NCI-H774 (cell line): ENCODE results near the gene ADD1.
A peak's percentile ranks its signal among the peaks of the same experiment; 100 is the strongest.

ENCODE experiments used
- DNase-seq: peaks from one replicate; lab custom pipeline; 2025; lab: John Stamatoyannopoulos, UW

Gene ADD1, protein sequence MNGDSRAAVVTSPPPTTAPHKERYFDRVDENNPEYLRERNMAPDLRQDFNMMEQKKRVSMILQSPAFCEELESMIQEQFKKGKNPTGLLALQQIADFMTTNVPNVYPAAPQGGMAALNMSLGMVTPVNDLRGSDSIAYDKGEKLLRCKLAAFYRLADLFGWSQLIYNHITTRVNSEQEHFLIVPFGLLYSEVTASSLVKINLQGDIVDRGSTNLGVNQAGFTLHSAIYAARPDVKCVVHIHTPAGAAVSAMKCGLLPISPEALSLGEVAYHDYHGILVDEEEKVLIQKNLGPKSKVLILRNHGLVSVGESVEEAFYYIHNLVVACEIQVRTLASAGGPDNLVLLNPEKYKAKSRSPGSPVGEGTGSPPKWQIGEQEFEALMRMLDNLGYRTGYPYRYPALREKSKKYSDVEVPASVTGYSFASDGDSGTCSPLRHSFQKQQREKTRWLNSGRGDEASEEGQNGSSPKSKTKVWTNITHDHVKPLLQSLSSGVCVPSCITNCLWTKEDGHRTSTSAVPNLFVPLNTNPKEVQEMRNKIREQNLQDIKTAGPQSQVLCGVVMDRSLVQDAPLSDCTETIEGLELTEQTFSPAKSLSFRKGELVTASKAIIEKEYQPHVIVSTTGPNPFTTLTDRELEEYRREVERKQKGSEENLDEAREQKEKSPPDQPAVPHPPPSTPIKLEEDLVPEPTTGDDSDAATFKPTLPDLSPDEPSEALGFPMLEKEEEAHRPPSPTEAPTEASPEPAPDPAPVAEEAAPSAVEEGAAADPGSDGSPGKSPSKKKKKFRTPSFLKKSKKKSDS

DNA sequence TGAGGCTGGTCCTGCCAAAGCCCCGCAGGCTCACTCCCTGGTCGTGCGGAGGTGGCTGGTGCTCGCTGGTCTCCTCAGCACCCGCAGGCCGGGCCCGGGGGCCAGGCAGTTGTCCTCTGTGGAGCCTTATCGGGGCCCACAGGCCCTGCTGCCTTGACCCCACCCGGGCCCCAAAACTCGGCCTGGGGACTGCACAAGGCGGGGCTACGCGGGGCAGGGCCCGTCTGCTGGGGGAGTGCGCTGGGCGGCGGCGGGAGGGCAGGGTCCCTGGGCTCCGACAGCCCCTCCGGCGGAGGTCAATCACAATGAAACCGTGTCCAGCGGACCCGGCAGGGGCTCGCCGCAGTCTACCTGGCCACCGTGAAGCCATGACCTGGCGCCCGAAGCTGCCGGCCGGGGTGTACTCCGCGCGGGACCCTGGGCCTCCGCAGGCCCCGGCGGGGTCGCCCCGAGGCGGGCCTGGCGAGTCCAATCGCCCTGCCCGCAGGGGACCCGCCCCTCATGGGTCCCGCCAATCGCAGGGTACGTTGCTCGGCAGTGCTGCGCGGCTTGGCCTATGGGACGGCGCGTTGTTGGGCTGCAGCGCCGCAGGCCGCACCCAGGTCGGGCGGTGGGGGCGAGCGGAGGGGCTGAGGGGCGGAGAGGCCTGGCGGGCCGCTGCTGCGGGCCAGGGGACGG is at the start of gene ADD1:
Gene ADD1, plus strand, starts transcription at position 582 of the 678 bp plus-strand sequence. CDS start 32,072 bp downstream, outside the sequence.
- peak; percentile 67 for DNase-seq

DNA sequence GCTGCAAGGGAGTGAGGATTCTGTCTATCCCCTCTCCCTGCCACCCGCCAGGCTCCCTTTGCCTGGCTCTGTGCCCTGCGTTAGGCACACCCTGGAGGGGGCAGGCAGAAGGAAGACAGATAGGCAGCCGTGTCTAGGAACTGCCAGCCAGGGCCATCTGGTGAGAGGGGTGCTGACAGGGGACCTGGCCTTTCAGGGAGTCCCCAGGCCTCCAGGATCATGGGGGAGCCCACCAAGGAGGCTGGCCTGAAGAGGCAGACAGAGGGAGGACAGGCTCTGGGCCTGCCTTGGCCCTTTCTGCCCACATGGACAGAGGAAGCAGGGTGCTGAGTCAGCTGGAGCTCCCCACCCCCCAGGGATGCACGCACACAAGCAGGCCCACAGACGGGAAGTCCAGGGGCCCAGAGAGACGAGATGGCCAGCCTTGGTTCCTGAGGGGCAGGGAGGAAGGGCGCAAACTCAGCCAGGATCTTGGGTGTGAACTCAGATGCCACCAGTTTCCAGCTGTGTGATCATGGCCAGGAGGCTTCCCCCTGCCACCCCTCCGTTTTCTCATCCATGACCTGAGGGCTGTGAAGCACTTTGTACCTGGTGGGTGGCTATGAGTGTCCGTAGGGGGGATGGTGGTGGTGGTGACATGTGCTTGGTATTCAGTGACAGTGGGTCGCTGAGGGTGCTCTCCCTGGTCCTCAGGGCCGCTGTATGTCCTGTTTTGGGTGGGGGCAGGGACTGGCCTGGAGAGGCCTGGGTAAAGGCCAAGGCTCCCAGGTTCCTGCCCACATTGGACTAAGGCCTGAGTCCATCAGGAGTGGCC is 49.0 kb upstream of the ADD1 start:
- no peak for DNase-seq

DNA sequence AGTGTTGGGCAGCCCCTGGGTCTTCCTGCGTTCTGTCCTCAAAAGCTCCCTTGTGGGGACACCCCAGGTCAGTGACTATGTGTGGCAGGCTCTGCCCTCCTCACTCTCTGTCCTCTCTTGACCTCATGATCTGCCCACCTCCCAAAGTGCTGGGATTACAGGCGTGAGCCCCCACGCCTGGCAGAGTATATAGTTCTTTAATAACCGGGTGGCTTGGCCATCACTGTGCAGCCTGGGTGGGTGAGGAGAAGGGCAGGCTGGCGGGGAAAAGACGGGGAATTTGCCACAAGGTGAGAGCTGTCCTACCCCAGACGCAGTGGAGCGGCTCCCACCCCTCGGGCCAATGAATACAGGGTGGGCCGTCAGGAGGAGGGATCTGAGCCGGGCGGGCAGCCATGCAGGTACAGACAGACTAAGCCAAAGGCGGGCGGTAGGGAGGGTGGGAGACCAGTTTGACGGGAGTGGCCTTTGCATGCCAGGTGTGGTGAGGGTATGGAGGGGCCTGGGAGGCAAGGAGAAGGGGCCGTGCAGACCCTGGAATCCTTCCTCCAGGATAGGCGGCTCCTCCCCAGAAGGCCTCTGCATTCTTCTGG is 48.2 kb upstream of the ADD1 start:
- no peak for DNase-seq

DNA sequence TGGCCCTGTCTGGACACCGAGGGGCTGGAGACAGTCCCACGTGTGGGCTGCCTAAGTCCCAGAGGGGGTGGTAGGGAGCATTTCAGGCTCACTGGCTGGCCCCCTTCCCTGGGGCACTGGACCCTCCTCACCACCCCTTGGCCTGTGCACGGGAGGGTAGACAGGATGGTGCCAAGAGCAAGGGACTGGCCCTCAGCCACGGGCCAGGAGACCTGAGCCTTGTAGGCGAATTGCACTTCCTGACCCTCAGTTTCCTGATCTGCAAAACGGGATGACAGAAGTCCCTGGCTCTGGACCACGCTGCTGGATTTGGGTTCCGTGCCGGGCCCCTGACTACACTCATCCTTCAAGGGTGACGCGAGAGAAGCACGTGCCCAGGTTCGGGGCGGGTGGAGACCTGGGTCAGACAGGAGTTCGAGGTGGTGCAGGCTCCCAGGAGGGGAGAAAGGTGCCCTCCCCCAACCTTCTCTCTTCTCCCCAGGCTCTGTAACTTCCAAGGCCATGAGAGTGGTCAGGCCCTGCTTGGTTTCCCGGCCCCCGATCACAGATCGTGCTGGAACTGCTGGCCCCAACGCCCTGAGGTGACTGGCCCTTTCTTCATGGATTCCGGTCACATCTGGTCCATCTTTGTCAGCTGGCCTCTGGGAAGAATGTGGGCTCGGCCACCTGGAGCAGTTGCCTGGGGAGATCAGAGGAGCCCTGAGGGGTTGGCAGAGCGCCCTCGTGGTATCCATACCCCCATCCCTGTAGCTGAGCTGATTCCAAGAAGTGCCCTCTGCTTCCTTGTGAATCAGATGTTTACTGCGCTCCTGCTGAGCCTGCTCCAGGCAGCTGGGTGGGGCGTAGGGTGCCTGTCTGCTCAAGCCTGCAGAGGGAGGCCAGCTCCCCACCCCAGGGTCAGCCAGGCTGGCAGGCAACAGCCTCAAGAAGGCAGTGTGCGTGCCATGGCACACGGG is 47.5 kb upstream of the ADD1 start:
- no peak for DNase-seq

DNA sequence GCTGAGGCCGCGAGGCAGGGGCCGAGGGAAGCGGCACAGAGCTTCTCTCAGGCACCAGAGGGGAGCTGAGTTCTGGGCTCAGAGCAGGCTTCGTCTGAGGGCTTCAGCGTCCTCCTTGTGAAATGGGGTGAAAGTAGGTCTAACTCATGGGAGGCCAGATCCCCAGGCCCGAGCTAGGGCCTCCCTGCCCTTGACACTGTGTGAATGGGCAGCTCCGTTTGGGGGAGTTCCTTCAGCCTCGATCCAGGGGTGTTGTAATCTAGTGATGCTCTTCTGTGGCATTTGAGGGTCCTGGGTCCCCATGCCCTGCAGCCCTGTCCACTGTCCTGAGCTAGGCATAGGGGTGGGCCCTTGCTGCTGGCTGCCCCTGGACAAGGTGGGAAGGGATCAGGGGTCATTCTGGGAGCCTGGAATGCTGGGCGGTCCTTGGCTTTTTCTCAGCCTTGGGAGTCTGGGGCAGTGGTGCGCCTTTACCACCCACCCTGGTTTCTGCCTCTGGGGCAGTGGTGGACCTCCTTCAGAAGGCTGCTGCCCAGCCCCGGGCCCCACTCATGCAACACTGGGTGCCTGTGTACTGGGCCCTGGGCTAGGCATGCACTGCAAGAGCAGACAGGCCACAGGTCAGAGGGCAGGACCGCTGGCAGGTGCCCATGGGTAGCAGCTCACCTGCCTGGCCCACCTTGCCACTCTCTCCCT is 46.6 kb upstream of the ADD1 start:
- no peak for DNase-seq

DNA sequence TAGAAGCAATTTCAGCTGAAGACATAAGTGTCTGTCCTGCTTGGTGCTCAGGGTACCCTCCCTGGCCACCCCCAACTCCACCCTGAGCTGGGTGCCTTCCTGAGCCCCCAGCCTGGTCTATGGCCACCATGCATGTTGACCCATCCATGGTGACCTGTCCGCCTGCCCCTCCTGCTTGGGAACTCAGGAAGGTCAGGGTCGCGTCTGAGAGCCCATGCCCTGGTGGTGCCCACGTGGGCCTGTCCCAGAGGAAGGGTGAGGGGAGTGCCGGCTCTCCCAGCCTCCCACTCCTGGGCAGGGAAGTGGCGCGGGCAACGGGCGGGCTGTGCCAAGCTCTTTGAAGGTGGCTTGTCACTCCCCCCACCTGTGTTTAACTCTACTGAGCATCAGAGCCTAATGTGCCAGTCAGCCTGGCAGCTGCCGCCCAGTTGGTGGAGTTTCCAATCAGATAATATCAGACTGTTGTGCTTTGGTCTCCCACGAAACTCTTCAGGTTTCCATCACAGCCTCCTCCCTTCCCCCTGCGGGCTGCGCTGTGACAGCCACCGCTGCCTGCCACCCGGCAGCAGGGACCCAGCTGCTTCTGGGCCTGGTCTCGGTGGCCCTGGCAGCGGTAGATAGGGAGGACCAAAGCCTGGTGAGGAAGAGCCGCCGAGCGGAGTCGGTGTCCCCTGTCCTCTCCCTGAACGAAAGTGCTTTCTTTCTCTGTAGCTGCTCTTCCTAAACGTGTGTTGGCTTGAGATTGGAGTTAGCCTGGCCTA is 45.9 kb upstream of the ADD1 start:
- no peak for DNase-seq

DNA sequence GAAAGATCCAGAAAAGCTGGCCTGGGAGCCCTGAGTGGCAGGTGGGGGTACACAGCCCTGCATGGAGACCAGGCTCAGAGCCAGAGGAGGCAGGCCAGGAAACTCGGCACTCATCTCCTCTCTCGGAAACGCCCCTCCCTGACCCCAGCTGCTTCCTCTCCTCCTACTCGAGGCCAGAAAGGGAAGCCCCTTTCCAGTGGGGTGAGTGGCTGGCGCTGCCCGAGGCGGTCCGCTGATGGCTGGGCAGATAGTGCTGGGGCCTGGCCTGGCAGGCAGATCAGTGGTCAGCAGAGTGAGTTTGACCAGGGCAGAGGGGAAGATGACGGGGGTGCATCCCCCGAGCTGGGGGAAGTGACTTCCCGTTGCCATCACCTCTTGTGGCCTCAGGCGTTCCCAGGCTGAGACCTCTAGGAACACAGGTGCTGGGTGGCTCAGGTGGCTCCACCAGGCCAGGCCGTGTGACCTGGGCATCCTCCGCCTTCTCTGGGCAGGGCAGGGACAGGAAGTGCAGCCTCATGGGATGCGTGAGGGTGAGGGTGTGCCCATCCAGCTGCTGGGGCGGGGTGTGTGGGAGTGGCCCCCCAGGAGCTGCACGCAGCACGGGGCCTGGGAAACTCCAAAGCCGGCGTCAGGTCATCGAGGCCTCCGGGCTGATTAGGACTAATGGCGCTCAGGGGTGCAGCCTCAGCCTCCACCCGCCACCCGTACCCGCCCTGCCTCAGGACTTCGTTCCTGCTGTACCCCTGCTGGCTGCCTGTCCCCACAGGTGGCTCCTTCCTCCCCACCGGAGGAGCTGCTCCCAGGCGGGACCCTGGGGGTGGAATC is 45.0 kb upstream of the ADD1 start:
- no peak for DNase-seq

DNA sequence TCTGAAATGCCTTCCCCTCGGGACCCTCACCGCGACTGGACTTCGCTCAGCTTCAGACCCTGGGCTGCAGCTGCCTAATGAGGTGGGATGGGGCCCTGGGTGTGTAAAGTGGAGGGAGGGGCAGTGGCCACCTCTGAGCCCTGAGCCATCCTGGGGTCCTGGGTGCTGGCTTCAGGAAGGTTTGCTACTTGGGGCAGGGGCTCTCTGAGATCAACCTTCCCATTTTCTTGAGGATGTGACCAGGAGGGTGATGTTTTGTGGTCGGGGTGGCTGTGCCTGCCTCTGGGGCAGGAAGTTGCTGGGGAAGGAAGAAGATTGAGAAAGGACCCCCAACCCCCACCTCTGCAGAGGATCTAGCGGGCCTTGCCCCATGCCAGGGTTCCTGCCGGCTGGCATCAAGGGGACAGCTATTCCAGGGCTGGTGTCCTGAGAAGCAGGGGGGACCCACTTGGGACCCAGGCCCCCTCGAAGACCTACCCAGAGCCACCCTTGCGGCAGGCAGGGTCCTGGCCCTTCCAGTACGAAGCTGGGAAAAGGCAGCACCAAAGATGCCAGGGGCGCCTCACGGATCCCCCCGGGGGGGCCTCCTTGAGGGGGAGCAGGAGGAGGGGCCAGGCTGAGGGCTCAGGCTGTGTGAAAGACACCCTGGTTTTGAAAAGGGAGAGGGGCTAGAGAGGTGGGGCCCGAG is 44.3 kb upstream of the ADD1 start:
- no peak for DNase-seq

DNA sequence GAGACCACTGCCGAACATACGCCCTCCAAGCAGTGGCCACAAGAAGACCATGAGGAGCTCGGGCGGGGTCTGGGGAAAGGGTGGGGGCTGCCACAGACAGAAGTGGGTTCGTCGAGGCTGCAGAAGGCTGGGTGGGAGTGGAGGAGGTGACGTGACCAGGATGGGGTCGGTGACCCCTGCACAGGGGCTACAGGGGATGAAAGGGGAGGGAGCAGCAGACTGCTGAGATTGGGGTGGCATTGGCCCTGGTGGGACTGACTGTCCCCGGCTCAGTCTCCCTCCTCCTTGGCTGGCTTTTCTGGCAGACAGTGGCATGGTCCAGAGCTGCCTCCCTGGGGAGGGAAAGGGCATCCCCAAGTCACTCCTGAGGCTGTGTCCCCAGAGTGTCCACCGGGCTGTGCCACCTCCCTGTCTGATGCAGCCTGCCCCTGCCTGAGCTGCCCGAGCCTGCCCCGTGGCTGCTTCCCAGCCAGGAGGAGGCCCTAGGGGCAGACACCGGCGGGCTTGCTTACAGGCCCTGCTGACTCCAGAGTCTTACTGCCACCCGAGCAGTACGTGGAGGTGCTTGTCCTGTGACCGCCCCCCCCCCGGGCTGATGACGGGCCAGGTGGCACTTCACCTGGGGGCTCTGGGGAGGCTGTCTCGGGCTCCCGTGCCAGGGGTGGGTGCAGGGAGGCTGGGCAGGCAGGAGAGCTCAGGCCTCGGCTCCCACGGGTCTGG is 43.5 kb upstream of the ADD1 start:
- no peak for DNase-seq

DNA sequence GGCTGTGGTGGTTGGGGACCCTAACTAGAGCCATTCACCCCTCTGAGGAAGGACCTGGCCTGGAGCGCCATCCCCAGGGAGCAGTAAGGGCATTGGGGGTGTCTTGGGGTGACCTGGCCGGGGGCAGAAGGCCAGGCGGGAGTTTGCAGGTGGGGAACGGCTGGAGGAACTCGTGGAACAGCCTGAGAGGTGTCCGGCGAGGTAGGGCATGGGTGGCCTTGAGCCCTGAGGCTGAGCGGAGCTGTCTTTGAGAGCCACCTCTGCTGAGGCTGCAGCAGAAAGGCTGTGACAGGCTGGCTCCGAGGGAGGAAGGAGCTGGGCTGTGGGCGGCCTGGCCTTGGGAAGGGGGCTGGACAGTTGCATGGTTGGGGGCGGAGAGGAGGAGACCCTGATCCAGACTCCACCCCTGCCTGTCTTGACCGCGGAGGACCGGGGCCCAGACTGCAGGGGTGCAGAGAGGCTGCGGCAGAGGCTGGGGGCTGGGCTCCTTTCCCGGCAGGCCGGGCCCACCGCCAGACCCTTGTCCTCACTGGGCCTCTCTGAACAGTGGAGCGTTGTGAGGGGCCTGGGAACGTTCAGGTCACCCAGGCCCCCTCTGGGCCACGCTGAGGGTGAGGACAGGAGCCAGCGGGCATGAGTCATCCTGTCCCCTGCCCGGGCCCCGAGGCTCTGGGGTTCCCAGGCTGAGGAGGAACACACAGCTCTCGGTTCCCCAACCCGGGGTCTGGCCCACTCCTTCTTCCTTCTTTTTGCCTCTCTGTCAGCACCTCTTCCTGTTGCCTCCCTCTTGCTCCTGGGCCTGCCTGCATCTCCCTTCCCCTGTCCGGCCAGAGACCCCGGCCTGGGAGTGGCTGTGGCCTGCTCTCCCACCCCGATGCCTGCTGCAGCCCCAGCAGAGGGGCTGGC is 42.7 kb upstream of the ADD1 start:
- DNase-seq: no peak

DNA sequence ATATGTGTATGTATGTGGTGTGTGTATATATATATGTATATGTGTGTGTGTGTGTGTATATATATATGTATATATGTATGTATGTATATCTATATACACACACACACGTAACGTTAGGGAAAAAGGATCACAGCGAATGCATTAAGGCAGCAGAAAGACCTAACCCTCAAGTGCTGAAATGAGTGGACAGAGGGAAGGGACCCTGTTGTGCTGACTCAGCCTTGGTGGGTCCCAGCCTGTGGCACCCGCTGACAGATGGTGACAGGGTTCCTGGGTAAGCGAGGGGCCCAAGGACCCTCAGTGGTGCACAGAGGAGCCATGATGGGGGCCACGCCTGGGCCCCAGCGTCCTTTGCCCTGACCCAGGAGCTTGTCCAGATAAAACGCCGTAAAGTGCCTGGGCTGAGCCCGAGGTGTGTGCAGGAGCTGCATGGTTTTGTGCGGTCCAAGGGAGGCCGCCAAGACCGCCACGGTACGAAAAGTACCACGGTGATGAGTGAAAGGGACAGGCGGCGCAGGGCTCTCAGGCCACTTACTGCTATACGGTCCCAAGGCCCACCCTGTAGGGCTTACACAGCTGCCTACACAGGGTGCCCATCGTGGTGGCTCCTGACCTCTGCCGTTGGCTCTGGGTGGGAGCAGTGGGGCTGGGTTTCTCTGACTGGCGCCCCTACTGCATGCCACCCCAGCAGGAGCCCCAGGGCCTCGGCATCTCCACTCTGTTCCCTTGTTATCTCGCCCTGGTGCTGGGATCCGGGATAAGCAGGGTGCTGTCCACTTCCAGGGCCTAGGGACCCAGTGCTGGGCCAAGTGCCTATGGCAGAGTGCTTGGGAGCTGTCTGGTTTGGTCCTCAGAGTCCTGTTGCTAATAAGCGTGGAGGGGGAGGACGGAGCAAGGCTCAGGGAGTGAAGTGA is 40.8 kb upstream of the ADD1 start:
- DNase-seq: no peak

DNA sequence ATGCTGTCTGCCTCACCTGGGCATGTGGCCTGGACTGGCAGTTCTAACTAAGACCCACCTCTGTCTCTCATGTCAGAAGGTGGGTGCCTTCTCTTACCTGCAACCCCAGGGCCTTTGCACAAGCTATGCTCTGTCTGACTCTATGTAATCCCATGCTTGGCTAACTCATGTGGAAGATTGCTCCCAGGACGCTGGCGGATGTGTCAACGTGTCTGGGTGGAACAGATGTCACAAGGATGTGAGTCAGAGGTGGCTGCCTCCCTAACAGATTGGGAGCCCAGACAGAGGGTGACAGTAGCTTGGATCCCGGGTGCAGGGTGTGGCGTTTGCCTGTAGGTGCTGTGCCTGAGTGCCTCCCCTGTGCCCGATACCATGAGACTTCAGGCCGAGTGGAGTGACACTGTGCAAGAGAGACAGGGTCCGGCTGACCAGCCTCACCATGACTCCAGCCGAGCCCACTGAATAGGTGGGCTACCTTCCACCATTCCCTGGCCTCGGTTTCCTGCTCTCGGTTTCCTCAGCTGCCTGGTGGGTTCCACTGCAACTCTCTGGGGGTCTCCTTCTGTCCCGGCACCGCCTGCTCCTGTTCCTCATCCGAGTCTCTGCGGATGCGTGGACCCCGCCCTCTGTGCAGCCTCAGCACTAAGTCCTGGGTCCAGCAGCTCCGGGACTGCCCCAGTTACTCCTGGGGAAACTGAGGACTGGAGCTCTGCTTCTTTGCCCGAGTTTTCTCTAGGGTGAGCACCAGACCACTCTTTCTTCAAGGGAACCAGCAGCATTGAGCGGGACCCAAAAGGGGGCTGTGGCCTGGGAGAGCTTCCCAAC is 39.8 kb upstream of the ADD1 start:
- no peak for DNase-seq

DNA sequence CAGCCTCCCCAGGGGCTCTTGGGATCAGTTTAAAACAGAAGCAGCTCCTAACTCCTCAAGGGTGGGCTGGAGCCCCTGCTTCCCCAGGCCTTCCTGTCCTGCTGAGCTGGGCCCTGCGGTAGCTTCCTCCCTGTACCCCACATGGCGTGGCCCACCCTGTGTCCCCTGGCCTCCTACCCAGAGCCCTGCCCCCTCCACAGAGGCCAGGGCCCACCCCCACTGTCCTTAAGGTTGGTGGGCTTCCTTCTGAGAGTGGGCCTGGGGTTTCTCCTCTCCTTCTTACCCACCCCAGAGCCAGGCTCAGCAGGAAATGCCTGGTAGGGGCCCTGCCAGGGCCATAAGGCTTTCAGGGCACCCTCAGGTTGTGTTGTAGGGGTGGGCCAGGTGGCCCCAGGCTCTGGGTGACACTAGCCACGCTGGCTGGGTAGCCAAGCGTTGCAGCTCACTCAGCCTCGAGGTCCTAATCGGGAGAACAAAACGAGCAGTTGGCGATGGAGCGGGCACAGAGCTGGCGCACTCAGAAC is 39.1 kb upstream of the ADD1 start:
- DNase-seq: no peak
